PFSK-1 (cell line): ENCODE results near the gene FABP3.

Experiments used
- POLR2AphosphoS5 ChIP-seq: IDR thresholded peaks from 2 replicates; pipeline ENCODE4 v1.6.1; 2012; ENCODE audit warnings: low read depth, mild to moderate bottlenecking, control low read depth, low read length, moderate library complexity
- TAF1 ChIP-seq: IDR thresholded peaks from 2 replicates; pipeline ENCODE4 v1.6.1; 2012; ENCODE audit warnings: low read length, control low read depth, borderline replicate concordance; ENCODE audit not compliant: insufficient read depth

- no peak for TF ChIP-seq TAF1
- no peak for TF ChIP-seq POLR2AphosphoS5
Observed at GRCh38 chr1:31382379-31382989, 9.6 kb upstream of the FABP3 start.
